GM12878 (cell line): ENCODE measurements around the gene FRYL. TPM values are rescaled to one million over a fixed set of nuclear protein-coding genes. Genes with fewer than 3 reads are reported as not detected.

ENCODE experiments used
- ATAC-seq: fragments of 200-7000 bp; cut with Tn5 transposase; 3 replicates; pipeline ENCODE4 v1.9.1; 2020; ENCODE audit warnings: mild to moderate bottlenecking, moderate library complexity
- BruUV-seq: library from RNA; stranded (reverse); fragments of 400-500 nt; replicated peaks from 2 replicates; lab custom pipeline; 2021; lab: Mats Ljungman, UMichigan
- CTCF ChIA-PET: fragments of 300-600 bp; sonication (Branson Sonifier 250); formaldehyde crosslinking; extraction: SDS; loops from one replicate; lab custom pipeline; 2021; ENCODE audit warnings: inconsistent platforms; lab: Yijun Ruan, JAX
- POLR2A ChIA-PET: fragments of 350-600 bp; formaldehyde crosslinking; extraction: SDS; loops from one replicate; lab custom pipeline; 2021; ENCODE audit warnings: inconsistent platforms; lab: Charles Lee
- RAD21 ChIA-PET: fragments of 300-600 bp; sonication (Branson Sonifier 250); formaldehyde crosslinking; loops from one replicate; lab custom pipeline; 2023; ENCODE audit warnings: antibody characterized with exemption; ENCODE audit not compliant: unreplicated experiment; lab: Charles Lee
- SMC1A ChIA-PET: fragments of 300-600 bp; sonication (Branson Sonifier 250); formaldehyde crosslinking; loops from one replicate; lab custom pipeline; 2023; ENCODE audit not compliant: unreplicated experiment, uncharacterized antibody; lab: Charles Lee
- DNase-seq: peaks from one replicate; pipeline ENCODE4 v3.0.0-alpha.2; 2011; ENCODE audit warnings: low read depth, low spot score
- FAIRE-seq: peaks from 3 replicates; lab custom pipeline; 2011; peaks lifted over from hg19 to GRCh38; lab: Jason Lieb, UNC
- H2AFZ ChIP-seq: 2 replicates; pipeline ENCODE4 v1.6.0; 2011; ENCODE audit warnings: low read depth, low read length, control low read depth; ENCODE audit not compliant: control insufficient read depth
- H3K27ac ChIP-seq: 2 replicates; pipeline ENCODE4 v1.5.1; 2011; ENCODE audit warnings: control low read depth; ENCODE audit not compliant: control insufficient read depth, insufficient read depth
- H3K27me3 ChIP-seq, 2 experiments: replicated peaks in 1 of 2; 2 replicates each; pipeline versions ENCODE4 v1.6.0 to v1.6.1; 2011; ENCODE audit warnings: low read length in 1 of 2; ENCODE audit not compliant: control insufficient read depth in 2 of 2, insufficient read depth in 2 of 2
- H3K36me3 ChIP-seq, 2 experiments: 2 replicates each; pipeline ENCODE4 v1.5.1; 2011; ENCODE audit warnings: low read length in 1 of 2; ENCODE audit not compliant: control insufficient read depth in 2 of 2, insufficient read depth in 2 of 2
- H3K4me1 ChIP-seq: 2 replicates; pipeline ENCODE4 v1.6.1; 2011; ENCODE audit warnings: mild to moderate bottlenecking, low read length, moderate library complexity, mixed read lengths; ENCODE audit not compliant: control insufficient read depth, insufficient read depth
- H3K4me2 ChIP-seq: 2 replicates; pipeline ENCODE4 v1.6.0; 2011; ENCODE audit warnings: control low read depth; ENCODE audit not compliant: control insufficient read depth, insufficient read depth
- H3K4me3 ChIP-seq: fragments of 200-600 bp; sonication (generic); 2 replicates; pipeline ENCODE4 v1.5.1; 2016
- H3K79me2 ChIP-seq: 2 replicates; pipeline ENCODE4 v1.6.0; 2011; ENCODE audit warnings: low read length; ENCODE audit not compliant: control insufficient read depth, insufficient read depth
- H3K9ac ChIP-seq: 2 replicates; pipeline ENCODE4 v1.8.0; 2011; ENCODE audit warnings: low read length, control low read depth, mixed read lengths; ENCODE audit not compliant: control insufficient read depth, insufficient read depth
- H3K9me3 ChIP-seq: replicated peaks from 3 replicates; pipeline ENCODE4 v1.5.1; 2011; ENCODE audit warnings: mild to moderate bottlenecking, low read length; ENCODE audit not compliant: control insufficient read depth, insufficient read depth
- H4K20me1 ChIP-seq: 2 replicates; pipeline ENCODE4 v1.6.0; 2011; ENCODE audit not compliant: control insufficient read depth, insufficient read depth
- CREB1 ChIP-seq: IDR thresholded peaks from 2 replicates; pipeline ENCODE4 v1.6.1; 2012; ENCODE audit warnings: low read depth, mild to moderate bottlenecking, inconsistent platforms
- FOS ChIP-seq: IDR thresholded peaks from 3 replicates; pipeline ENCODE4 v1.6.1; 2011; ENCODE audit warnings: borderline replicate concordance; ENCODE audit not compliant: insufficient read length; ENCODE audit errors: extremely low read depth
- FOXM1 ChIP-seq: IDR thresholded peaks from 2 replicates; pipeline ENCODE4 v1.6.1; 2012; ENCODE audit warnings: low read depth, mild to moderate bottlenecking, inconsistent platforms, low read length, moderate library complexity
- IKZF2 ChIP-seq, 2 experiments: fragments of 450-650 bp; IDR thresholded peaks; 2 replicates each; pipeline ENCODE4 v1.6.1; 2017; ENCODE audit warnings: mild to moderate bottlenecking in 2 of 2, moderate library complexity in 2 of 2
- IRF4 ChIP-seq: IDR thresholded peaks from 2 replicates; pipeline ENCODE4 v1.6.1; 2011; ENCODE audit warnings: low read depth, low read length
- JUND ChIP-seq: IDR thresholded peaks from 2 replicates; pipeline ENCODE4 v1.6.1; 2012; ENCODE audit warnings: low read depth, mild to moderate bottlenecking, low read length, improper control_type of control experiment, moderate library complexity
- MYC ChIP-seq: IDR thresholded peaks from 2 replicates; pipeline ENCODE4 v1.6.1; 2011; ENCODE audit warnings: mild to moderate bottlenecking, low read length, moderate library complexity, inconsistent platforms; ENCODE audit not compliant: insufficient read depth, insufficient replicate concordance, insufficient read length, severe bottlenecking
- NFYB ChIP-seq: IDR thresholded peaks from 2 replicates; pipeline ENCODE4 v1.6.1; 2011; ENCODE audit warnings: low read depth, mild to moderate bottlenecking, low read length, improper control_type of control experiment, moderate library complexity; ENCODE audit not compliant: insufficient read depth
- PAX8 ChIP-seq: fragments of 450-650 bp; IDR thresholded peaks from 2 replicates; pipeline ENCODE4 v1.6.1; 2017; ENCODE audit warnings: mild to moderate bottlenecking, moderate library complexity
- PRDM15 ChIP-seq: fragments of 450-650 bp; formaldehyde crosslinking; IDR thresholded peaks from 2 replicates; pipeline ENCODE4 v1.4.0; 2020; ENCODE audit warnings: mild to moderate bottlenecking, moderate library complexity
- RAD51 ChIP-seq: fragments of 450-650 bp; IDR thresholded peaks from 2 replicates; pipeline ENCODE4 v1.6.1; 2016; ENCODE audit warnings: moderate library complexity, mild to moderate bottlenecking, inconsistent platforms
- SUZ12 ChIP-seq: fragments of 200-600 bp; sonication (generic); IDR thresholded peaks from one replicate; pipeline ENCODE4 v1.6.1; 2018; ENCODE audit warnings: antibody characterized with exemption, mild to moderate bottlenecking; ENCODE audit not compliant: unreplicated experiment
- TAF1 ChIP-seq: IDR thresholded peaks from 2 replicates; pipeline ENCODE4 v1.6.1; 2011; ENCODE audit warnings: mild to moderate bottlenecking, low read depth, low read length, borderline replicate concordance
- TBL1XR1 ChIP-seq: IDR thresholded peaks from 2 replicates; pipeline ENCODE4 v1.6.1; 2012; ENCODE audit warnings: low read depth, low read length, improper control_type of control experiment
- ZNF384 ChIP-seq: IDR thresholded peaks from 2 replicates; pipeline ENCODE4 v1.6.1; 2012; ENCODE audit warnings: low read depth, mild to moderate bottlenecking, low read length, improper control_type of control experiment, borderline replicate concordance
- ZSCAN29 ChIP-seq: fragments of 450-650 bp; IDR thresholded peaks from 2 replicates; pipeline ENCODE4 v1.6.1; 2017; ENCODE audit warnings: mild to moderate bottlenecking, moderate library complexity
- WGBS: methylation state at CpG from one replicate; pipeline ENCODE4 v1.1.6; 2016; ENCODE audit warnings: low lambda C conversion rate; ENCODE audit not compliant: insufficient replicate concordance, insufficient coverage; ENCODE audit errors: missing lambda C conversion rate; 5-methylcytosine and 5-hydroxymethylcytosine counted together
- in situ Hi-C: fragments of 300-500 bp; cut with MboI; formaldehyde crosslinking; loops from 9 replicates; pipeline ENCODE4 v1.14.3; 2018; ENCODE audit warnings: mixed read lengths
- intact Hi-C: fragments of 100-400 bp; cut with micrococcal nuclease; formaldehyde crosslinking; loops from one replicate; pipeline ENCODE4 v1.14.2; 2022; ENCODE audit not compliant: unreplicated experiment
- polyA plus RNA-seq, 11 experiments: library from polyadenylated mRNA; depleted of rRNA in 4 of 11; unstranded in 6 of 11; stranded (reverse) in 5 of 11; fragments of >200 nt; fragmentation: Nextera tagmentation in 4 of 11; fragmentation: Illumina TruSeq in 1 of 11; extraction: Ambion mirVana in 4 of 11; extraction: Trizol in 1 of 11; gene quantifications; 1 replicate in 1 of 11; 2 replicates in 10 of 11; pipeline versions ENCODE4 v1.2.1 to v1.2.3, GENCODE V29; 2011 to 2016; ENCODE audit warnings: inconsistent platforms in 2 of 11, missing spikeins in 2 of 11, low read depth in 1 of 11
- total RNA-seq, 4 experiments: library from RNA; depleted of rRNA in 3 of 4; stranded (reverse); fragments of >200 nt in 3 of 4; fragmentation: Illumina TruSeq in 1 of 4; extraction: Trizol in 1 of 4; gene quantifications; 2 replicates each; pipeline versions ENCODE4 v1.2.1 to v1.2.3, GENCODE V29; 2013 to 2021
- TF ChIP-seq, protein P1 (sequence below): IDR thresholded peaks from 2 replicates; pipeline ENCODE4 v1.6.1; 2011; ENCODE audit warnings: borderline replicate concordance, low read depth, mild to moderate bottlenecking, moderate library complexity, low read length; ENCODE audit not compliant: insufficient read depth, poor library complexity, severe bottlenecking

The FRYL gene
- total and polyA plus RNA-seq, 10 of the 15 experiments (the other 5 are each of a cell fraction or from before 2014, with no cell fraction given), result 10.3 to 50.6 (median 28.7) TPM

DNA sequence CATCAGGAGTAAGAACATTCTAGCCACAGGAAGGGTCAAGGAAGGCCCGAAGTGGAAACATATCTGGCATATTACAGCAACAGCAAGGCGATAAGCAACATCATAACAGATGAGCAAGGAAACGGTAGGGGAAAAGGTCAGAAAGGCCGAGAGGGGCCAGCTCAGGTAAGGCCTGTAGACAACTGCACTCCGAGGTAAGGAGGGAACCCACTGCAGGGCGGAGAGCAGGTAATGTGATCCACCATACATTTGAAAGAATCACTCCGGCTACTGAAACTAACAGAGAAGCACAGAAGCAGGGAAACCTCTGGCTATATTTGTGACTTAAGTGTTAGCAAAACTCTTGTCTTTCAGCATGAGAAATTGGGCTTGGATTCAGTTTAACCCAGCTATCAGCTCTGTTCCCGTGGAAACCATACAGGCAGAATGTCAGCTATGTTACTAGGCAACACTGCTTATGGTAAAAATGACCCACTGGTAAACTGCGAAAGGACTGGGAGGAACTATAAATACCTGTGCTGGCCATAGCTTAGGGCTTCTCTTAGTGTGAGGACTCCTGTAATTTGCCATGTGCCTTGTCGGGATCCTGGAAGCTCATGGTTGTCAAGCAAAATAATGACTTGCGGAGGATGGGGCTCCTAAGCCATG is 31.0 kb downstream of the FRYL start:
- BruUV-seq, result no TSS peak
- Histone ChIP-seq H3K27ac (no peak overlapping the region), H3K9me3 (no peaks in the 10 kb centered on the region; the same call in 1 of the 3 replicates), H3K36me3 (no peaks in the 10 kb centered on the region; a peak in 1 of 4 replicates), H3K4me1 (no peaks in the 10 kb centered on the region), H2AFZ (no peak overlapping the region), H4K20me1 (no peaks in the 10 kb centered on the region), H3K79me2 (peaks cover 53% of the 10 kb centered on the region), H3K27me3 (no peaks in the 10 kb centered on the region), H3K4me2 (no peak overlapping the region), H3K9ac (no peak overlapping the region), H3K4me3 (no peak overlapping the region)
- DNase-seq, result no peak
- CTCF ChIA-PET, result interaction anchor here (0.9 to 1.6 kb wide), 2 partner anchors 9 to 26 kb away, joined by 3 to 4 read pairs; no protein-coding TSS in a partner anchor
- in situ Hi-C loops, result no loop called here
- no peak for FAIRE-seq
- intact Hi-C loops, result no loop called here
- SMC1A ChIA-PET, result interaction anchor here (0.8 to 1.4 kb wide), 2 partner anchors 51 to 89 kb away, joined by 3 read pairs; no protein-coding TSS in a partner anchor
- no peak for ATAC-seq
- RAD21 ChIA-PET, result no interaction called here
- TF ChIP-seq SUZ12 (no peak), CREB1 (no peak), JUND (no peak), FOS (no peak), TAF1 (no peak), RAD51 (no peak), FOXM1 (no peak), MYC (no peak), ZNF384 (no peak), ZSCAN29 (no peak), IRF4 (no peak), TBL1XR1 (no peak), PRDM15 (CRISPR knock-in tag) (no peak), PAX8 (no peak), IKZF2 (IDR thresholded peaks at IDR 0.05) (no peak), NFYB (no peak)
- TF ChIP-seq, protein P1, sequence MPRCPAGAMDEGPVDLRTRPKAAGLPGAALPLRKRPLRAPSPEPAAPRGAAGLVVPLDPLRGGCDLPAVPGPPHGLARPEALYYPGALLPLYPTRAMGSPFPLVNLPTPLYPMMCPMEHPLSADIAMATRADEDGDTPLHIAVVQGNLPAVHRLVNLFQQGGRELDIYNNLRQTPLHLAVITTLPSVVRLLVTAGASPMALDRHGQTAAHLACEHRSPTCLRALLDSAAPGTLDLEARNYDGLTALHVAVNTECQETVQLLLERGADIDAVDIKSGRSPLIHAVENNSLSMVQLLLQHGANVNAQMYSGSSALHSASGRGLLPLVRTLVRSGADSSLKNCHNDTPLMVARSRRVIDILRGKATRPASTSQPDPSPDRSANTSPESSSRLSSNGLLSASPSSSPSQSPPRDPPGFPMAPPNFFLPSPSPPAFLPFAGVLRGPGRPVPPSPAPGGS, result no peak
- 94% methylated on average over 11 of the region's 11 CpGs for WGBS
- POLR2A ChIA-PET, result interaction anchor here (1.6 kb wide), 1 partner anchor 9 kb away, joined by 4 read pairs; no protein-coding TSS in a partner anchor
